AG04450 (cell line): Measurements from ENCODE around the gene FRAT2. TPM values are rescaled to one million over a fixed set of nuclear protein-coding genes. Genes with fewer than 3 reads are reported as not detected.

ENCODE experiments used
- CTCF ChIA-PET: fragments of 300-600, 350-600 bp; formaldehyde crosslinking; extraction: SDS; loops from one replicate; lab custom pipeline; 2022; ENCODE audit warnings: antibody characterized with exemption, inconsistent platforms; lab: Charles Lee
- POLR2A ChIA-PET: fragments of 350-600 bp; formaldehyde crosslinking; extraction: SDS; loops from one replicate; lab custom pipeline; 2021; ENCODE audit warnings: antibody characterized with exemption, inconsistent platforms; lab: Yijun Ruan, JAX
- DNase-seq: peaks from one replicate; pipeline ENCODE4 v3.0.0-alpha.2; 2011; ENCODE audit warnings: low read depth, low spot score
- H3K27ac ChIP-seq: one replicate; pipeline ENCODE4 v1.5.1; 2012; ENCODE audit warnings: low read depth, low read length, control low read depth
- H3K27me3 ChIP-seq: one replicate; pipeline ENCODE4 v1.6.0; 2012; ENCODE audit warnings: low read length; ENCODE audit not compliant: control insufficient read depth, insufficient read depth
- H3K4me3 ChIP-seq: 2 replicates; pipeline ENCODE4 v1.5.1; 2011; ENCODE audit warnings: mild to moderate bottlenecking, low read depth, low read length, control low read depth
- H3K9me3 ChIP-seq: 2 replicates; pipeline ENCODE4 v1.5.1; 2012; ENCODE audit warnings: low read length; ENCODE audit not compliant: control insufficient read depth, insufficient read depth
- CTCF ChIP-seq: IDR thresholded peaks from 2 replicates; pipeline ENCODE4 v1.5.1; 2011; ENCODE audit warnings: low read depth, low read length, control low read depth, inconsistent platforms
- polyA plus RNA-seq: library from polyadenylated mRNA; depleted of rRNA; stranded (reverse); fragments of >200 nt; gene quantifications from 2 replicates; pipeline ENCODE4 v1.2.3, GENCODE V29; 2011

The FRAT2 gene
- polyA plus RNA-seq, 1 experiment = 2.6 TPM

- TF ChIP-seq CTCF = no peak
- no peak for DNase-seq
- H3K27ac ChIP-seq = no peak overlapping the region
- H3K27me3 ChIP-seq = no peaks in the 10 kb centered on the region
- ChIA-PET CTCF (no interaction called here), POLR2A (no interaction called here)
- no peaks in the 10 kb centered on the region for H3K9me3 ChIP-seq
- H3K4me3 ChIP-seq = no peak overlapping the region
These were observed 28.5 kb upstream of the FRAT2 start for GRCh38 chr10:97363071-97363470.

- no peaks in the 10 kb centered on the region for H3K9me3 ChIP-seq
- CTCF ChIA-PET = interaction anchor here (0.6 kb wide), 1 partner anchor 304 kb away, joined by 4 read pairs; no protein-coding TSS in a partner anchor
- H3K4me3 ChIP-seq = no peak overlapping the region
- no peaks in the 10 kb centered on the region for H3K27me3 ChIP-seq
- DNase-seq = no peak
- no peak overlapping the region for H3K27ac ChIP-seq
- TF ChIP-seq CTCF = no peak
- POLR2A ChIA-PET = no interaction called here
These were observed 27.9 kb upstream of the FRAT2 start for GRCh38 chr10:97362310-97363033.

- POLR2A ChIA-PET = no interaction called here
These were observed 27.0 kb upstream of the FRAT2 start for GRCh38 chr10:97361537-97361901.

GRCh38 chr10:97360705-97361536 lies 26.4 kb upstream of the FRAT2 start:
- Histone ChIP-seq H3K27ac (no peak overlapping the region), H3K9me3 (no peaks in the 10 kb centered on the region), H3K27me3 (no peaks in the 10 kb centered on the region), H3K4me3 (no peak overlapping the region)
- POLR2A ChIA-PET = no interaction called here
- no peak for DNase-seq
- CTCF ChIA-PET = interaction anchor here (2.3 kb wide), 1 partner anchor 82 kb away, joined by 6 read pairs; no protein-coding TSS in a partner anchor
- no peak for TF ChIP-seq CTCF

More at GRCh38 chr10:97361537-97361901, 27.0 kb upstream of the FRAT2 start:
- no peak for DNase-seq
- no peaks in the 10 kb centered on the region for H3K9me3 ChIP-seq
- H3K27ac ChIP-seq = no peak overlapping the region
- no peak overlapping the region for H3K4me3 ChIP-seq
- TF ChIP-seq CTCF = no peak
- H3K27me3 ChIP-seq = no peaks in the 10 kb centered on the region
- CTCF ChIA-PET = no interaction called here

GRCh38 chr10:97358781-97359180 lies 24.3 kb upstream of the FRAT2 start:
- POLR2A ChIA-PET = interaction anchor here (0.5 to 0.6 kb wide), 2 partner anchors 35 to 319 kb away, joined by 4 to 6 read pairs; no protein-coding TSS in a partner anchor
- TF ChIP-seq CTCF = no peak
- Histone ChIP-seq H3K9me3 (no peaks in the 10 kb centered on the region), H3K4me3 (no peak overlapping the region), H3K27me3 (no peaks in the 10 kb centered on the region), H3K27ac (no peak overlapping the region)
- DNase-seq = no peak
- CTCF ChIA-PET = interaction anchor here (2.3 kb wide), 1 partner anchor 80 kb away, joined by 6 read pairs; no protein-coding TSS in a partner anchor
